ENCODE results near the gene NBPF1.
A peak's percentile ranks its signal among the peaks of the same experiment; 100 is the strongest.
"Not testable (repeated sequence)": the region's sequence is repeated elsewhere in the genome, so short reads cannot be mapped to it uniquely, and the experiment has no call there.

NBPF1 gene

DNA sequence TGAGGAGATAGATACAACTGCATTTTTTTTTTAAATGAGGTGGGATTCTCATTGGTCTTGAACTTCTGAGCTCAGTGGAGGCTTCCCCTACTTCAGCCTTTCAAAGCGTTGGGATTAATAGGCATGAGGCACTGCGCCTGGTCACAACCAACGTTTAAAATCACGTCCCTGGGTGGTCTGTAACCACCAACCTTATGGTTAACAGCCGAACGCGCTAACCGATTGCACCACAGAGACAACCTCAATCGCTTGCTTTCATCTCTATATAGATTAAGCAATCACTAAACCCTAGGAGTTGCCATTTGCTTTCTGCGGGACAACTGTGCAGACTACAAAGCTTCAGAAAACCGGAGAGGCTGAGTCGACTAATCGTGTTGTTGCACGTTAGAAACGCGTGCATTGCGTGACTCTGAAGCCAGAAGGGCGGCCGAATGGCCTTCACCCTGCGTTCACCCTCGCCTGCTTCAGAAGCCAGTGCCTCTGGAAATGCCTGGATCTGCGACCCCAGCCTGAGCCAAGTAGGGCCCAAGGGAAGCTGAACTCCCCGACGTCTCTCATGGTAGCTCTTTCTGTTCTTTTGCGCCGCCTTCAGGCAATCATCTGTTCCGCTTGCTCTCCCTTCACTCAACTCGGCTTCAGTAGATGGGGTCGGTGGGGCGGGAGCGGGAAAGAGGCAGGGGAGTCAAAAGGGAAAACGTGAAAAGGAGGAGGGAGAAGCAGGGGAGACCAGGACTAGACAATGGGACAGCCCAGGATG, 81.0 kb downstream of the NBPF1 start:
- in situ Hi-C loops (cut with MboI; ENCODE audit: low sequenced_read_pairs, unreplicated experiment); DNase-seq (ENCODE audit: low spot score): not testable (repeated sequence)

DNA sequence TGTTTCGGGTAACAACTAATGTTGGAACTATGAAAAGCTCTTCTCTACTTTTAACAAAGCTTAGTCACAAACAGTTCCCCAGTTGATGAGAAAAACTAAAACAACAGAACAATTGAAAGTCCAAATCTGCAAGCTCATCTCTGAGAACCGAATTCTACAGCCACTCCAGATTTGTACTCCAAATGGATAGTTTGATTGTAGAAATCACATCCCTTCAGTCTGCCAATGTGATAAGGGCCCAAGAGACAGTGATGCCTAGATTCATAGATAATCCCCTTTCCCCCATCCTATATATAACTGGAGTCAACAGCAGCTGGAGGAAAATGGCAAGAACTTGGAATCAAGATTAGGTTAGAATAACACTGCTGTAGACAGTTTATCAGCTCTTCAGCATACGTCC, 85.0 kb downstream of the NBPF1 start:
- DNase-seq (ENCODE audit: low spot score); in situ Hi-C loops (cut with MboI; ENCODE audit: low sequenced_read_pairs, unreplicated experiment): not testable (repeated sequence)

DNA sequence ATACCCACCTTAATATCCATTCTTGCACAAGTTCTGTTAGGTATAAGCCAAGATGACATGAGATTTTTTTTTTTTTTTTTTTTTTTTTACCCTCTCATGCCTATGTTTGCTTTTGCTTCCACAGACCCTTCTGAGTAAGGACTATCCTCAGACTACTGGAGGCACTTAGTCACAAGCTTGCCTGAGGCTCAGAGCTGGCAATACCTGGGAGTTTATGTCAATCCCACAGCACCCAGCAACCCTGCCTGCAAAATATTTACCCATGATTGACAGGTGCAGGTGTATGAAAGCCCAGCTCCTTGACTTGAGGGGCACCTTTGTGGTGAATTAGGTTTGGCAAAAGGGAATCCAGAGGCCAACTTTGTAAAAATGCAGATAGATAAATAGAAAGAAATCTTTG, 87.6 kb downstream of the NBPF1 start:
- in situ Hi-C loops (cut with MboI; ENCODE audit: low sequenced_read_pairs, unreplicated experiment); DNase-seq (ENCODE audit: low spot score): not testable (repeated sequence)

DNA sequence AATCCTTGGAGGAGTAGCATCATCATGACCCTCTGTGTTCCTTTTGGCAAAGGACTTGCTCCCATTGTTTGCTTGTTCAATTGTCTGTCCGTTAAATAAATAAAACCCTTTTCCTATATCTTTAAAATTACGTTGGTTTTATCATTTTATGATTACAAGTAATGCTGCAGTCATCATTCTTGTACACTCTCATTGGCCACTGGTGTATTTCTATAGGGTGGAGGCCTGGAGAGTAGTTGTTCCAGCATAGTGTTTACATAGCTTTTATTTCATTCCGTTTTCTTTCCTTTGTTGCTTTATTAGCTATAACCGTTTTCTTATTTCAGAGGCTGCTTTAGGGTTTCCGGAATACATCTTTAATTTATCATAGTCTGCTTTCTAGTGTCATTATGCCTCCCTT, 91.7 kb downstream of the NBPF1 start:
- in situ Hi-C loops (cut with MboI; ENCODE audit: low sequenced_read_pairs, unreplicated experiment) = not testable (repeated sequence)

DNA sequence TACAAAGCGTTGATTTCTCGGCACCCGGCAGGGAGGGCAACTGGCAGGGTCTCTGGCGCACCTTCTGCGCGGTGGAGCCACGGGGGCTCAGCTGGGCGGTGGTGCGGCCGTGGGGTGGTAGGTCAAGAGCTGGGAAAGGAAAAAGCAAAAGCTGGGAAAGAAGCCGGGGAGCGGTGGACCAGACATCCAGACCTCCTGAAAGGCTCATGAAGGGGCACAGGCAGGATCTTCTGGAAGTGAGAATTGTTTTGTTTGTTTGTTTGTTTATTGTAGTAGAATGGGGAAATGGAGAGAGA, 92.1 kb downstream of the NBPF1 start:
- in situ Hi-C loops (cut with MboI; ENCODE audit: low sequenced_read_pairs, unreplicated experiment) = no loop called here
- DNase-seq (ENCODE audit: low spot score) = no peak
- TF ChIP-seq, protein P1, sequence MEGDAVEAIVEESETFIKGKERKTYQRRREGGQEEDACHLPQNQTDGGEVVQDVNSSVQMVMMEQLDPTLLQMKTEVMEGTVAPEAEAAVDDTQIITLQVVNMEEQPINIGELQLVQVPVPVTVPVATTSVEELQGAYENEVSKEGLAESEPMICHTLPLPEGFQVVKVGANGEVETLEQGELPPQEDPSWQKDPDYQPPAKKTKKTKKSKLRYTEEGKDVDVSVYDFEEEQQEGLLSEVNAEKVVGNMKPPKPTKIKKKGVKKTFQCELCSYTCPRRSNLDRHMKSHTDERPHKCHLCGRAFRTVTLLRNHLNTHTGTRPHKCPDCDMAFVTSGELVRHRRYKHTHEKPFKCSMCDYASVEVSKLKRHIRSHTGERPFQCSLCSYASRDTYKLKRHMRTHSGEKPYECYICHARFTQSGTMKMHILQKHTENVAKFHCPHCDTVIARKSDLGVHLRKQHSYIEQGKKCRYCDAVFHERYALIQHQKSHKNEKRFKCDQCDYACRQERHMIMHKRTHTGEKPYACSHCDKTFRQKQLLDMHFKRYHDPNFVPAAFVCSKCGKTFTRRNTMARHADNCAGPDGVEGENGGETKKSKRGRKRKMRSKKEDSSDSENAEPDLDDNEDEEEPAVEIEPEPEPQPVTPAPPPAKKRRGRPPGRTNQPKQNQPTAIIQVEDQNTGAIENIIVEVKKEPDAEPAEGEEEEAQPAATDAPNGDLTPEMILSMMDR (IDR thresholded peaks at IDR 0.05; ENCODE audit: borderline replicate concordance, control extremely low read depth, extremely low read depth, insufficient read depth, missing control alignments) = no peak

More for the DNA sequence above, 91.7 kb downstream of the NBPF1 start:
- not testable (repeated sequence) for DNase-seq (ENCODE audit: low spot score)

DNA sequence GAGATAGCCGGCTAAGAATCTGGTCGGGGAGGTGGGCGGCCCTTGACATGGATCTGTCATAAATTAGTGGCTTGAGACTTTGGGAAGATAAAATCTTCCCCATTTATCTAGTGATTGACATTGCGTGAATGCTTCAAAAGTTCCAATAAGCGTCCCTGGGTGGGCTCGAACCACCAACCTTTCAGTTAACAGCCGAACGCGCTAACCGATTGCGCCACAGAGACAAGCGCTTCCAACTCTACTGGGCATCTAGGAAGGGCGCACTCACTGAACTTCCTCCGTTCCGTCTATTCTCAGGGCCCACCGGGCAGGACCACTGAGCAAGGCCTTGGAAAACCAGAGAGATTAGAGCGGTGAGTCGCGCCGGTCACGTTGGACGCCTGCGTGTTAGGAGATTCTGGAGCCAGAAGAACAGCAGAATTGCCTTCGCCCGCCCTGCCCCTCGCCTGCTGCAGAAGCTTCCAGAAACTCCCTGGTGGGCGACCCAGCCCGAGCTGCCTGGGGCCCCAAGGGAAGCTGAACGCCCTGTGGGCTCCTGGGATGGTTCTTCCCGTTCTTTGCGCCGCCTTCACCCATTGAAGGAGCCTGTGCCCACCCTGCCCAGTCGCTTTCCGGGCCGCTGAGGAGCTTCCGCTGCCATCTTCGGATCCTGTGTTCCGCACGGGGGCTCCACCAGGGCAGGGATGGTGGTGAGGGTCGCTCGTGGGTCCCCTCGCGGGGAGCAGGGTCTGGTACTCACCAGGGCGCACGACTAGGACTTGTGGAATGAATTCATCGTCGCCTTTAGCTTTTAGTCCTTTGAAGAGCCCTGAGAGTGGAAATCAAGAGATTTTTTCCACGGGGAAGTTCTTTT, 92.7 kb downstream of the NBPF1 start:
- DNase-seq (ENCODE audit: low spot score); in situ Hi-C loops (cut with MboI; ENCODE audit: low sequenced_read_pairs, unreplicated experiment): not testable (repeated sequence)

DNA sequence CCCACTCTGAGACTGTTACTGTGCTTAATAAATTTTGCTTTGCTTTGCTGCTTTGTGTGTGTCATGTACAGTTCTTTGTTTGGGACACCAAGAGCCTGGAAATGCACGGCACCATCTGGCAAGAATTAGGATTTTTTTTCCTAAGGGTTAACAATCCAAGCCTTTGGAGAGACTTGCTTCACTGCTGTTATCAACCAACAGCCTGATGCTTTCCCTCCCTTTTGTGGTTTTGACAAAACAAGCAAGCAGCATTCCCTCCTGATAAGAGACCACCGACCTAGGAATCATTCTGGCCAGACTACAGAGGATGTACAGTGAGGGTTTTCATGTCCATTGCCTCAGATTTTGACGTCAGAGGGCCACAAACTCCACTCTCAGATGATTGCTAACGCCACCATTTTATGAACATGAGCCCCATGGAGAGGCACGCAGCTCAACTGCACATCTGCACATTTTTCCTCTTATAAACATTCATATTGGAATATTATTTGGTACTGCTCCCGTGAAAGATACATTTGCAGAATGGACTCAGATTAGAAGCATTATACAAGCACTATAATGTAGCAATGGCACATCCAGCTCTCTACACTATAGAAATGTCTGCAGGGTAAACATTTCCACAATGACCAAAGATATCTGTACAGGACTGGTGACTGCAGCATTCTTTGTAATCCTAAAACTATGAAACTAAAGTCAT, 94.0 kb downstream of the NBPF1 start:
- DNase-seq (ENCODE audit: low spot score); in situ Hi-C loops (cut with MboI; ENCODE audit: low sequenced_read_pairs, unreplicated experiment): not testable (repeated sequence)

DNA sequence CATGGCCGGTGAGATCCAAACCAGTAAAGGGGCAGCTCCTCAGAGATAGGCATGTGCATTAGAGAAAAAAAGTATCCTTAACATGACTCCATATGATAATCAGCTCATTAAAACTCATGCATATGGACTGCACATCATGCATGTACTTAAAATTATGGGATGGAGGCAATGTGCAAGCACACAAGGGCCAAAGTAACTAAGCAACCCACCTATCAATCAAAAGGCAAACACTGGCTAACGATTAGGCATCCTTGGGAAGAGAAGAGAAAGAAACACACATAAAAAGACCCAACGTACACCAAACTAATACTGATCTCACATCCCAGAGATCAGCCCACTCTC, 94.5 kb downstream of the NBPF1 start:
- in situ Hi-C loops (cut with MboI; ENCODE audit: low sequenced_read_pairs, unreplicated experiment); DNase-seq (ENCODE audit: low spot score): not testable (repeated sequence)

DNA sequence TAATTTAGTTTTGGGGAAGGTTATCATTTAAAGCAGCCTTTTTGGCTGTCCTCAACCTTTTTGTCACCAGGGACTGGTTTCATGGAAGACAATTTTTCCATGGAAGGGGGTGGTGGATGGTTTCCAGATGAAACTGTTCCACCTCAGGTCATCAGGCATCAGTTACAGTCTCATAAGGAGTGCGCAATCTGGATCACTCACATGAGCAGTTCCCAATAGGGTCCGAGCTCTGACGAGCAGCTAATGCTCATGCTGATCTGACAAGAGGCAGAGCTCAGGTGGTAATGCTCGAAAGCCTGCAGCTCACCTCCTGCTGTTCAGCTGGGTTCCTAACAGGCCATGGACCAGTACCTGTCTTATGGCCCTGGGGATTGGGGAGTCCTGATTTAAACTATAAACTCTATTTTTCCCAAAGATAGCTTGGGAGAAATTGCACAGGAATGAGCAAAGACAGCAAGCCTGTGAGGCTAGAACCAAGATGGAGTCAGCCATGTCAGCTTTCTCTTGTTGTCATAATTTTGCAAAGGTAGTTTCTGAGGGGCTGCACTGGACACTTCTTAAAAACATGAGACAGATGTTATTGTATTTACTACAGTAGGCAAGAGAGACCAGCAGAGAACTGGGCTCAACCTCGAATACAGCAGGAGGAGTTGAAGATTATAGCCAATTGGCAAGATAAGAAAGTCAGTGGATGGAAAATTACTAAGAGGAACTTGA, 96.5 kb downstream of the NBPF1 start:
- in situ Hi-C loops (cut with MboI; ENCODE audit: low sequenced_read_pairs, unreplicated experiment); DNase-seq (ENCODE audit: low spot score): not testable (repeated sequence)

DNA sequence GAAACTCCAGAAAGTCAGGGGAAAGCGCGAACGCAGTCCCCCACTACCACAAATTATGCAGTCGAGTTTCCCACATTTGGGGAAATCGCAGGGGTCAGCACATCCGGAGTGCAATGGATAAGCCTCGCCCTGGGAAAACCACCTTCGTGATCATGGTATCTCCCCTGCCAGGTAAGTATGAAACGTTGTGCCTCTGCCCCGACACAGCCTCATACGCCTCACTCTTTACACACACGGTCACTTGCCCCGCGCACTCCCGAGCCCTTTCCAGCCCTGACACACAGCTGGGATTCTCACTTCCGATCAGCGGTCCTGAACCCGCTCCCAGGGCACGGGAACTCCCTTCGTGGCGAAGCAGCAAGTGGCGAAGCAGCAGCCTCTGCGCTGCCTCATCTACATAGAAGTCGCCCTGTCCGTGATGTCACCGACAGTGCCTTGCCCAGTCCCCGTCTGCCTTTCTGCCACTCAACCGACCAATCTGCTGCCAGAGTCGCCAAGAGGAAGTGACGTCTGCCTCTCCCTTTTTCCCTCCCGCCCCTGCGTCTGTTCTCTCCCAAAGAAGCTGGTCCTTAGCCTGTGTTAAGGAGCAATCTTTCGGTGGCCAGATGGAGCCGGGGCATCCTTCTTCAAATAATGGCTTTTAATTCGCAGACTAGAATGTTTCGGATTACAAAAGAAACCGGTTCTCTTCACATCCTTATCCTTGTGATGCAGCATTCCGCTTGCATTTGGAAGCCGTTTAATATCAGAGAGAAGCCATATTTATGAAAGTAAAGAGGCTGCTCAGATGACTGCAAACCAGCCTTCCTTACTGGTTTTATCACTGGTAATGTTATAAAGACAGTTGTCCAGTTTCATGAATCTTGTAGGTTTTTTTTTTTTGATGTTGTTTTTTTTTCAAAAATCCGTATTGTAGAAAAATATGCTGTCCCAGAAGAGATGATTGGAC, 99.0 kb downstream of the NBPF1 start, which contains the start of gene RNU1-1:
Gene RNU1-1 (minus strand): TSS at position 179 of the 949 bp plus-strand sequence.
- in situ Hi-C loops (cut with MboI; ENCODE audit: low sequenced_read_pairs, unreplicated experiment); DNase-seq (ENCODE audit: low spot score): not testable (repeated sequence)

DNA sequence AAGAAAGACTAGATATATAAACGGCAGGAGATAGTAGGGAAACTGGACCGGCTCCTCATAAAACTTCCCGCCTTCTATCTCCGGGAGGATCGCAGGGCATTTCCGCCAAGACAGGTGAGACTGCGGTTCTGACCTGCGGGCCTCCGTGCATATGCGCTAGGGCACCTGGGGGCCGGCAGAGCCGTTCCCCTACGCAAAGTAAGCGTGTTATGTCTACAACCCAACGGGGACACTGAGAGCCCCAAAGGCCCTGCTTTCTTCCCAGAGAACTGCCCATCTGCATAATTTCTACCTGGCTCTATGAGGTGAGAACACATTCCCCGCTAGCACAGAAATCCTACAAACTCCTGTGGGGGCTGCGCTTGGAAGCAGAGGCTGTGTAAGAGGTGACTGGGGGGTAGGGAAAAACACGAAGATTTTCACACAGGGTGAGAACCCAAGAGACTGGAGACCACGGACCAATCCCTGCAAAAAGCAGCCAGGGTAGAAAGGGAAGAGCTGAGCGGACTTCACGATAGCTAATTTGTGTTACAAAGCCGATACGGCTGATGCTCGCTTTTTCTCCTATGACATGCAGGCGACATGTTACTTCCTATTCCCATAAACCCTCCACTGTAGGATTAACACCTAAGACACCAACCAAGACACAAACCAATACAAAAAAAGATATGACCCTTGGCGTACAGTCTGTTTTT, 99.8 kb downstream of the NBPF1 start:
- in situ Hi-C loops (cut with MboI; ENCODE audit: low sequenced_read_pairs, unreplicated experiment) = not testable (repeated sequence)
- peak; percentile 65 for DNase-seq (ENCODE audit: low spot score)

DNA sequence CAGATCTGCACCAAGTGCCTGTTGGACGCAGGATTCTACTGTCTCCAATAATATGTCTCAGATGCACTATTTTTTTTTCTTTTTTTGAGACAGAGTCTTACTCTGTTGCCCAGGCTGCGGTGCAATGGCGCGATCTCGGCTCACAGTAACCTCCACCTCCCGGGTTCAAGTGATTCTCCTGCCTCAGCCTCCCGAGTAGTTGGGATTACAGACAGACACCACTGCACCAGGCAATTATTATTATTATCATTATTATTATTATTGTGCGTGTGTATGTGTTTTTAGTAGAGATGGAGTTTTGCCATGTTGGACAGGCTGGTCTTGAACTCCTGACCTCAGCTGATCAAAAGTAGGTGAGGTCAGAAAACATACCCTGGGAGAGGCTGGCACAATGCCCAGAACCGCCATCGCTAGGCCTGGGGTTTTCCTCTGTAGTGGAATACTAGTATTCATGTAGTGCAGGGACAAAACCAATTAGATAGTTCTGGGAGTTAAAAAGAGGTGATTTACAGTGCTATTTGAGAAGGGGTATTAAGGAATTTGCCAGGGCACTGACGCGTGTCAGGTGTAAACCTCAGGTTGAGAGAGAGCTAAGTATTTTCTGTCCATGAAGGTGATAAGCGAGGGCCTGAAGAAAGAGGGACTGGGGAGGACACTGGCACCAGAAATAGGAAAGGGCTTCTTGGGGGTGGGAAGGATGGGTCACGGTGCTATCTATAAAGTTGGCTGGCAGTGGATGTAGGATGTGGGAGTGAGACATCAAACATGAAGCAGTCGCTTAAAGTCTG, 100.5 kb downstream of the NBPF1 start:
- in situ Hi-C loops (cut with MboI; ENCODE audit: low sequenced_read_pairs, unreplicated experiment) = not testable (repeated sequence)

More for the DNA sequence above, 100.5 kb downstream of the NBPF1 start:
- DNase-seq (ENCODE audit: low spot score) = not testable (repeated sequence)

Measured in GM13976 (cell line).